ENCODE data around the gene SDHA.
"Not testable (repeated sequence)": the region's sequence is repeated elsewhere in the genome, so short reads cannot be mapped to it uniquely, and the experiment has no call there.

DNA sequence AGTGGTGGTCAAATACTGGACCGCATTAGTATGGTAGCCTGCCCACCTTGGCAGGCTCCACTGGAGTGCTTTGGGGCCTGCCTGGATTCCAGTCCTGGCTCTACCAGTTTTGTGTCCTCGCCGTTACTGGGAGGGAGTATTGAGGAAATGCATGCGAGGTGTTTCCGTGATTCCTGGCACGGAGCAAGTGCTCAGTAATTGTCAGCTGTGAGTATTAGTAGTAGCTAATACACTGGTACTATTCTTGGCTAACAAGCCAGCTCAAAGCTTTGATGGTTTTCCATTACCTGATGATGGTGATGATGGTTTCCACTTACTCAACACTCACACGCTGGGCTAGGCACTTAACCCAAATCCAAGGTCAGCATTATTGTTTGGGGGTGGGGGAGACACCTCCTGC, 56.2 kb downstream of the SDHA start:
- not testable (repeated sequence) for TF ChIP-seq EZH2phosphoT487 (IDR thresholded peaks at IDR 0.05; ENCODE audit: low read depth)
- TF ChIP-seq, protein P1, sequence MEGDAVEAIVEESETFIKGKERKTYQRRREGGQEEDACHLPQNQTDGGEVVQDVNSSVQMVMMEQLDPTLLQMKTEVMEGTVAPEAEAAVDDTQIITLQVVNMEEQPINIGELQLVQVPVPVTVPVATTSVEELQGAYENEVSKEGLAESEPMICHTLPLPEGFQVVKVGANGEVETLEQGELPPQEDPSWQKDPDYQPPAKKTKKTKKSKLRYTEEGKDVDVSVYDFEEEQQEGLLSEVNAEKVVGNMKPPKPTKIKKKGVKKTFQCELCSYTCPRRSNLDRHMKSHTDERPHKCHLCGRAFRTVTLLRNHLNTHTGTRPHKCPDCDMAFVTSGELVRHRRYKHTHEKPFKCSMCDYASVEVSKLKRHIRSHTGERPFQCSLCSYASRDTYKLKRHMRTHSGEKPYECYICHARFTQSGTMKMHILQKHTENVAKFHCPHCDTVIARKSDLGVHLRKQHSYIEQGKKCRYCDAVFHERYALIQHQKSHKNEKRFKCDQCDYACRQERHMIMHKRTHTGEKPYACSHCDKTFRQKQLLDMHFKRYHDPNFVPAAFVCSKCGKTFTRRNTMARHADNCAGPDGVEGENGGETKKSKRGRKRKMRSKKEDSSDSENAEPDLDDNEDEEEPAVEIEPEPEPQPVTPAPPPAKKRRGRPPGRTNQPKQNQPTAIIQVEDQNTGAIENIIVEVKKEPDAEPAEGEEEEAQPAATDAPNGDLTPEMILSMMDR (IDR thresholded peaks at IDR 0.05; ENCODE audit: low read depth, low read length): not testable (repeated sequence)

Measured in OCI-LY3 (cell line).